ENCODE results near the gene ALG11.

DNA sequence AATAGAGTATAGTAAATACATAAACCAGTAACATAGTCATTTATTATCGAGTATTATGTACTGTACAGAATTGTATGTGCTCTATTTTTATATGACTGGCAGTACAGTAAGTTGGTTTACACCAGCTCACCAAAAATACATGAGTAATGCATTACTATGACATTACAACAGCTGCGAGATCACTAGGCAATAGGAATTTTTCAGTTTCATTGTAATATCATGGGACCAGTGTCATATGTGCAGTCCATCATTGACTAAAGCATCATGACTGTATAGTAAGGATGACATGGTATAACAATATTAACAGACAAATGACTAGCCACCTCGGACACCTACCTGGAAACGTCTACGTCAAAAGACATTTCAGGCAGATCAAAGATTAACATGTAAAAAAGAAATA is 34.6 kb upstream of the ALG11 start:
- TF ChIP-seq, protein P1, sequence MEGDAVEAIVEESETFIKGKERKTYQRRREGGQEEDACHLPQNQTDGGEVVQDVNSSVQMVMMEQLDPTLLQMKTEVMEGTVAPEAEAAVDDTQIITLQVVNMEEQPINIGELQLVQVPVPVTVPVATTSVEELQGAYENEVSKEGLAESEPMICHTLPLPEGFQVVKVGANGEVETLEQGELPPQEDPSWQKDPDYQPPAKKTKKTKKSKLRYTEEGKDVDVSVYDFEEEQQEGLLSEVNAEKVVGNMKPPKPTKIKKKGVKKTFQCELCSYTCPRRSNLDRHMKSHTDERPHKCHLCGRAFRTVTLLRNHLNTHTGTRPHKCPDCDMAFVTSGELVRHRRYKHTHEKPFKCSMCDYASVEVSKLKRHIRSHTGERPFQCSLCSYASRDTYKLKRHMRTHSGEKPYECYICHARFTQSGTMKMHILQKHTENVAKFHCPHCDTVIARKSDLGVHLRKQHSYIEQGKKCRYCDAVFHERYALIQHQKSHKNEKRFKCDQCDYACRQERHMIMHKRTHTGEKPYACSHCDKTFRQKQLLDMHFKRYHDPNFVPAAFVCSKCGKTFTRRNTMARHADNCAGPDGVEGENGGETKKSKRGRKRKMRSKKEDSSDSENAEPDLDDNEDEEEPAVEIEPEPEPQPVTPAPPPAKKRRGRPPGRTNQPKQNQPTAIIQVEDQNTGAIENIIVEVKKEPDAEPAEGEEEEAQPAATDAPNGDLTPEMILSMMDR (IDR thresholded peaks at IDR 0.05; ENCODE audit: low read depth, low read length, missing input control), result no peak
- no peak for TF ChIP-seq TAF1 (conservative IDR thresholded peaks at IDR 0.05)
- TF ChIP-seq YY1 (IDR thresholded peaks at IDR 0.05), result no peak
- no peak for TF ChIP-seq RAD21 (IDR thresholded peaks at IDR 0.05)
- TF ChIP-seq, protein P2, sequence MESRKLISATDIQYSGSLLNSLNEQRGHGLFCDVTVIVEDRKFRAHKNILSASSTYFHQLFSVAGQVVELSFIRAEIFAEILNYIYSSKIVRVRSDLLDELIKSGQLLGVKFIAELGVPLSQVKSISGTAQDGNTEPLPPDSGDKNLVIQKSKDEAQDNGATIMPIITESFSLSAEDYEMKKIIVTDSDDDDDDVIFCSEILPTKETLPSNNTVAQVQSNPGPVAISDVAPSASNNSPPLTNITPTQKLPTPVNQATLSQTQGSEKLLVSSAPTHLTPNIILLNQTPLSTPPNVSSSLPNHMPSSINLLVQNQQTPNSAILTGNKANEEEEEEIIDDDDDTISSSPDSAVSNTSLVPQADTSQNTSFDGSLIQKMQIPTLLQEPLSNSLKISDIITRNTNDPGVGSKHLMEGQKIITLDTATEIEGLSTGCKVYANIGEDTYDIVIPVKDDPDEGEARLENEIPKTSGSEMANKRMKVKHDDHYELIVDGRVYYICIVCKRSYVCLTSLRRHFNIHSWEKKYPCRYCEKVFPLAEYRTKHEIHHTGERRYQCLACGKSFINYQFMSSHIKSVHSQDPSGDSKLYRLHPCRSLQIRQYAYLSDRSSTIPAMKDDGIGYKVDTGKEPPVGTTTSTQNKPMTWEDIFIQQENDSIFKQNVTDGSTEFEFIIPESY (IDR thresholded peaks at IDR 0.05), result no peak
- TF ChIP-seq, protein P3, sequence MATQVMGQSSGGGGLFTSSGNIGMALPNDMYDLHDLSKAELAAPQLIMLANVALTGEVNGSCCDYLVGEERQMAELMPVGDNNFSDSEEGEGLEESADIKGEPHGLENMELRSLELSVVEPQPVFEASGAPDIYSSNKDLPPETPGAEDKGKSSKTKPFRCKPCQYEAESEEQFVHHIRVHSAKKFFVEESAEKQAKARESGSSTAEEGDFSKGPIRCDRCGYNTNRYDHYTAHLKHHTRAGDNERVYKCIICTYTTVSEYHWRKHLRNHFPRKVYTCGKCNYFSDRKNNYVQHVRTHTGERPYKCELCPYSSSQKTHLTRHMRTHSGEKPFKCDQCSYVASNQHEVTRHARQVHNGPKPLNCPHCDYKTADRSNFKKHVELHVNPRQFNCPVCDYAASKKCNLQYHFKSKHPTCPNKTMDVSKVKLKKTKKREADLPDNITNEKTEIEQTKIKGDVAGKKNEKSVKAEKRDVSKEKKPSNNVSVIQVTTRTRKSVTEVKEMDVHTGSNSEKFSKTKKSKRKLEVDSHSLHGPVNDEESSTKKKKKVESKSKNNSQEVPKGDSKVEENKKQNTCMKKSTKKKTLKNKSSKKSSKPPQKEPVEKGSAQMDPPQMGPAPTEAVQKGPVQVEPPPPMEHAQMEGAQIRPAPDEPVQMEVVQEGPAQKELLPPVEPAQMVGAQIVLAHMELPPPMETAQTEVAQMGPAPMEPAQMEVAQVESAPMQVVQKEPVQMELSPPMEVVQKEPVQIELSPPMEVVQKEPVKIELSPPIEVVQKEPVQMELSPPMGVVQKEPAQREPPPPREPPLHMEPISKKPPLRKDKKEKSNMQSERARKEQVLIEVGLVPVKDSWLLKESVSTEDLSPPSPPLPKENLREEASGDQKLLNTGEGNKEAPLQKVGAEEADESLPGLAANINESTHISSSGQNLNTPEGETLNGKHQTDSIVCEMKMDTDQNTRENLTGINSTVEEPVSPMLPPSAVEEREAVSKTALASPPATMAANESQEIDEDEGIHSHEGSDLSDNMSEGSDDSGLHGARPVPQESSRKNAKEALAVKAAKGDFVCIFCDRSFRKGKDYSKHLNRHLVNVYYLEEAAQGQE (IDR thresholded peaks at IDR 0.05), result no peak
- TF ChIP-seq SP1 (IDR thresholded peaks at IDR 0.05), result no peak

Data from liver (tissue), 3 donors.